HepG2 (cell line): Measurements from ENCODE around the gene PPP1R12B. TPM values are rescaled to one million over a fixed set of nuclear protein-coding genes. Genes with fewer than 3 reads are reported as not detected.
"Not testable (repeated sequence)": the region's sequence is repeated elsewhere in the genome, so short reads cannot be mapped to it uniquely, and the experiment has no call there.

ENCODE experiments used
- ATAC-seq: fragments of 200-7000 bp; cut with Tn5 transposase; 3 replicates; pipeline ENCODE4 v1.9.1; 2020; ENCODE audit warnings: mild to moderate bottlenecking, moderate library complexity
- BruUV-seq: library from RNA; stranded (reverse); fragments of 400-500 nt; replicated peaks from 2 replicates; lab custom pipeline; 2021; lab: Mats Ljungman, UMichigan
- CTCF ChIA-PET: fragments of 300-600 bp; formaldehyde crosslinking; extraction: SDS; loops from one replicate; lab custom pipeline; 2021; ENCODE audit warnings: low total read pairs, inconsistent platforms, low intra/inter-chr PET ratio; lab: Yijun Ruan, JAX
- POLR2A ChIA-PET: fragments of 350-600 bp; sonication (Branson Sonifier 250); formaldehyde crosslinking; loops from one replicate; lab custom pipeline; 2020; ENCODE audit warnings: antibody characterized with exemption, inconsistent platforms; lab: Yijun Ruan, JAX
- DNase-seq: peaks from one replicate; pipeline ENCODE4 v3.0.0-alpha.2; 2015; ENCODE audit warnings: low spot score
- FAIRE-seq: peaks from 3 replicates; lab custom pipeline; 2011; peaks lifted over from hg19 to GRCh38; lab: Jason Lieb, UNC
- H2AFZ ChIP-seq: one replicate; pipeline ENCODE4 v1.6.1; 2011; ENCODE audit warnings: low read length, inconsistent platforms
- H3K27ac ChIP-seq: fragments of 300-600 bp; 3 replicates; pipeline ENCODE4 v1.8.0; 2011; ENCODE audit warnings: mixed run types, mild to moderate bottlenecking, mixed read lengths, low read length, inconsistent platforms; ENCODE audit not compliant: insufficient read depth; ENCODE audit errors: extremely low read length
- H3K27me3 ChIP-seq, 2 experiments: fragments of 200-600 bp in 1 of 2; 2 replicates in 1 of 2; 3 replicates in 1 of 2; pipeline versions ENCODE4 v1.6.0 to v1.8.0; 2011; ENCODE audit warnings: low read length in 2 of 2, mild to moderate bottlenecking in 2 of 2, moderate library complexity in 2 of 2, inconsistent platforms in 1 of 2; ENCODE audit not compliant: insufficient read depth in 2 of 2, control insufficient read depth in 1 of 2
- H3K36me3 ChIP-seq, 2 experiments: fragments of 200-600 bp in 1 of 2; replicated peaks in 1 of 2; 2 replicates in 1 of 2; 3 replicates in 1 of 2; pipeline versions ENCODE4 v1.5.1 to v1.8.0; 2011; ENCODE audit warnings: low read length in 2 of 2, inconsistent platforms in 1 of 2; ENCODE audit not compliant: insufficient read depth in 2 of 2, control insufficient read depth in 1 of 2
- H3K4me1 ChIP-seq: 2 replicates; pipeline ENCODE4 v1.5.1; 2012; ENCODE audit warnings: low read length, inconsistent platforms; ENCODE audit not compliant: insufficient read depth
- H3K4me2 ChIP-seq: 2 replicates; pipeline ENCODE4 v1.6.0; 2011; ENCODE audit warnings: low read depth, low read length, inconsistent platforms
- H3K4me3 ChIP-seq, 3 experiments: fragments of 200-600 bp in 1 of 3; sonication (generic), shearing (Covaris generic) in 1 of 3; replicated peaks in 1 of 3; 2 replicates each; pipeline ENCODE4 v1.5.1; 2011 to 2016; ENCODE audit warnings: low read length in 3 of 3, inconsistent platforms in 2 of 3, low read depth in 2 of 3, mild to moderate bottlenecking in 2 of 3, control low read depth in 1 of 3, mixed read lengths in 1 of 3; ENCODE audit not compliant: insufficient read depth in 1 of 3
- H3K79me2 ChIP-seq: one replicate; pipeline ENCODE4 v1.6.1; 2011; ENCODE audit warnings: low read length, inconsistent platforms; ENCODE audit not compliant: insufficient read depth
- H3K9ac ChIP-seq: 2 replicates; pipeline ENCODE4 v1.6.0; 2011; ENCODE audit warnings: mild to moderate bottlenecking, low read depth, low read length, inconsistent platforms; ENCODE audit not compliant: insufficient read depth
- H3K9me3 ChIP-seq: 2 replicates; pipeline ENCODE4 v1.5.1; 2012; ENCODE audit warnings: mild to moderate bottlenecking, low read length
- H4K20me1 ChIP-seq: 2 replicates; pipeline ENCODE4 v1.6.0; 2011; ENCODE audit warnings: inconsistent platforms, mild to moderate bottlenecking, low read length, moderate library complexity; ENCODE audit not compliant: insufficient read depth
- CENPX ChIP-seq: sonication (generic); formaldehyde crosslinking; IDR thresholded peaks from 2 replicates; pipeline ENCODE4 v1.9.0; 2021; ENCODE audit warnings: mild to moderate bottlenecking, missing genetic modification reagents, moderate library complexity
- PAX8 ChIP-seq: sonication (generic); formaldehyde crosslinking; IDR thresholded peaks from 2 replicates; pipeline ENCODE4 v1.8.0; 2022; ENCODE audit warnings: mild to moderate bottlenecking, missing genetic modification reagents, borderline replicate concordance
- PRDM4 ChIP-seq: sonication (generic); formaldehyde crosslinking; IDR thresholded peaks from 2 replicates; pipeline ENCODE4 v1.9.0; 2021; ENCODE audit warnings: missing genetic modification reagents, borderline replicate concordance
- SOX13 ChIP-seq, 3 experiments: fragments of 450-650 bp in 1 of 3; sonication (generic) in 1 of 3; formaldehyde crosslinking in 1 of 3; IDR thresholded peaks in 2 of 3; conservative IDR thresholded peaks in 1 of 3; 2 replicates each; pipeline versions ENCODE4 v1.5.0 to v1.6.1; 2016 to 2020; ENCODE audit warnings: antibody characterized with exemption in 1 of 3, mild to moderate bottlenecking in 1 of 3, missing compliant biosample characterization in 1 of 3, missing genetic modification reagents in 1 of 3, moderate library complexity in 1 of 3
- WGBS: methylation state at CpG from one replicate; pipeline ENCODE4 v1.1.6; 2017; ENCODE audit warnings: low lambda C conversion rate; 5-methylcytosine and 5-hydroxymethylcytosine counted together
- in situ Hi-C: cut with HindIII; loops from 2 replicates; pipeline ENCODE4 v1.10.0; 2017; ENCODE audit warnings: low pct_unique_long_range_greater_than_20kb; ENCODE audit not compliant: extremely low pct_ligation_motif_present
- intact Hi-C: fragments of 100-400 bp; cut with micrococcal nuclease; formaldehyde crosslinking; loops from one replicate; pipeline ENCODE4 v1.10.0; 2022; ENCODE audit not compliant: unreplicated experiment
- polyA plus RNA-seq, 8 experiments: library from polyadenylated mRNA; depleted of rRNA in 3 of 8; stranded (reverse) in 7 of 8; unstranded in 1 of 8; fragments of >200 nt; fragmentation: Illumina TruSeq in 4 of 8; extraction: Trizol in 4 of 8; gene quantifications; 2 replicates each; pipeline versions ENCODE4 v1.2.1 to v1.2.3, GENCODE V29; 2011 to 2016; ENCODE audit warnings: low read depth in 4 of 8, missing spikeins in 1 of 8, mixed read lengths in 1 of 8; ENCODE audit not compliant: insufficient read depth in 1 of 8
- total RNA-seq, 5 experiments: library from RNA; depleted of rRNA; stranded (reverse); fragments of >200 nt; fragmentation: Illumina TruSeq; extraction: Trizol; gene quantifications; 2 replicates each; pipeline ENCODE4 v1.2.3, GENCODE V29; 2016; ENCODE audit warnings: low read depth in 1 of 5

PPP1R12B gene
- total and polyA plus RNA-seq, 2 of the 13 experiments (the other 11 are each of a cell fraction or from before 2014, with no cell fraction given) = 12.0 to 13.6 TPM

DNA sequence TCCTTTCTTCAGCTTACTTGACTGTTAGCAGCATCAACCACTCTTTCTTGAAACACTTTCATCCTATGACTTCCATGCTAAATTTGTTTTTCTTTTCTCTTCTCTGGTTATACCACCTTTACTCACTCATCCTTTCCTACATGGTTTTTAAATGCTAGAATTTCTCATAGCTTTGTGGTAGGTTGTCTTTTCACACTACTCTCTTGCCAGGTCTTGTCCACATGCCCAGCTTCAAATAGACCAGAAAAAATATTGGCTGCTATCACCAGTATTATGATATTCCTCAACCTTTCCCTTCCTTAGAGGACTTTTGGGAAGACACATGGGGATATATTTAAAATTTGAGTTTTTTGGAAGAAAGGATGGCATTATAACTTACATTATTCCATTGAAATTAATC lies 48.8 kb downstream of the PPP1R12B start:
- POLR2A ChIA-PET = no interaction called here
- no peak for ATAC-seq
- no peak for FAIRE-seq

GRCh38 chr1:202398439-202398838 lies 49.9 kb downstream of the PPP1R12B start:
- H3K9ac ChIP-seq, POLR2A ChIA-PET, H2AFZ ChIP-seq, H3K27me3 ChIP-seq, intact Hi-C loops, DNase-seq, H3K4me2 ChIP-seq, CTCF ChIA-PET, H3K36me3 ChIP-seq, BruUV-seq, H3K4me3 ChIP-seq, H3K9me3 ChIP-seq, ATAC-seq, FAIRE-seq, H3K79me2 ChIP-seq, in situ Hi-C loops, H3K4me1 ChIP-seq, H4K20me1 ChIP-seq, H3K27ac ChIP-seq: not testable (repeated sequence)
- 93% methylated on average over 1 of the region's 1 CpG for WGBS

More for the DNA sequence above, 48.8 kb downstream of the PPP1R12B start:
- no peaks in the 10 kb centered on the region for H3K36me3 ChIP-seq
- no peak for TF ChIP-seq SOX13 (IDR thresholded peaks at IDR 0.05)
- no peak for TF ChIP-seq SOX13 (CRISPR knock-in tag; conservative IDR thresholded peaks at IDR 0.05 in 1 of 2, IDR thresholded peaks at IDR 0.05 in 1 of 2)
- no peak for TF ChIP-seq CENPX (CRISPR knock-in tag)
- TF ChIP-seq PRDM4 (CRISPR knock-in tag) = no peak
- no peak for TF ChIP-seq PAX8
- no TSS peak for BruUV-seq
- intact Hi-C loops = no loop called here
- in situ Hi-C loops = no loop called here
- H3K4me3 ChIP-seq = no peak overlapping the region
- CTCF ChIA-PET = no interaction called here
- DNase-seq = no peak
- H3K4me1 ChIP-seq = no peaks in the 10 kb centered on the region
- no peak overlapping the region for H3K4me2 ChIP-seq
- H3K27me3 ChIP-seq = no peaks in the 10 kb centered on the region
- H4K20me1 ChIP-seq = no peaks in the 10 kb centered on the region
- H2AFZ ChIP-seq = no peak overlapping the region
- no peak overlapping the region for H3K9ac ChIP-seq
- no peaks in the 10 kb centered on the region for H3K9me3 ChIP-seq
- H3K79me2 ChIP-seq = no peaks in the 10 kb centered on the region
- H3K27ac ChIP-seq = no peak overlapping the region

GRCh38 chr1:202401771-202402170 lies 53.3 kb downstream of the PPP1R12B start:
- WGBS = 100% methylated on average over 1 of the region's 1 CpG
- H3K9ac ChIP-seq, POLR2A ChIA-PET, ATAC-seq, H3K79me2 ChIP-seq, H3K4me1 ChIP-seq, H3K9me3 ChIP-seq, BruUV-seq, H3K4me2 ChIP-seq, H2AFZ ChIP-seq, intact Hi-C loops, H3K27me3 ChIP-seq, H4K20me1 ChIP-seq, H3K4me3 ChIP-seq, DNase-seq, CTCF ChIA-PET, in situ Hi-C loops, FAIRE-seq, H3K36me3 ChIP-seq, H3K27ac ChIP-seq: not testable (repeated sequence)
